Ishikawa (cell line): ENCODE measurements around the gene PEPD.

Experiments used
- EGR1 ChIP-seq: IDR thresholded peaks from 2 replicates; pipeline ENCODE4 v1.6.1; 2012
- EP300 ChIP-seq: IDR thresholded peaks from 2 replicates; pipeline ENCODE4 v1.6.1; 2012; ENCODE audit warnings: borderline replicate concordance
- MAX ChIP-seq: IDR thresholded peaks from 2 replicates; pipeline ENCODE4 v1.6.1; 2012
- RAD21 ChIP-seq: IDR thresholded peaks from 2 replicates; pipeline ENCODE4 v1.6.1; 2012; ENCODE audit warnings: low read depth
- REST ChIP-seq: IDR thresholded peaks from 2 replicates; pipeline ENCODE4 v1.6.1; 2012; ENCODE audit warnings: low read depth, mild to moderate bottlenecking
- TAF1 ChIP-seq: IDR thresholded peaks from 2 replicates; pipeline ENCODE4 v1.6.1; 2012; ENCODE audit warnings: low read depth, mild to moderate bottlenecking
- USF1 ChIP-seq: IDR thresholded peaks from 2 replicates; pipeline ENCODE4 v1.6.1; 2012
- ZBTB7A ChIP-seq: IDR thresholded peaks from 2 replicates; pipeline ENCODE4 v1.6.1; 2012; ENCODE audit warnings: low read depth

GRCh38 chr19:33561261-33561660, 39.7 kb upstream of the PEPD start:
- no peak for TF ChIP-seq TAF1
- TF ChIP-seq USF1, result no peak
- no peak for TF ChIP-seq RAD21
- no peak for TF ChIP-seq MAX
- TF ChIP-seq EP300, result no peak
- no peak for TF ChIP-seq EGR1
- no peak for TF ChIP-seq REST
- no peak for TF ChIP-seq ZBTB7A
